MCF 10A (cell line): ENCODE results near the gene PTPRC. TPM values are rescaled to one million over a fixed set of nuclear protein-coding genes. Genes with fewer than 3 reads are reported as not detected.

Experiments used
- BruUV-seq: library from RNA; stranded (reverse); fragments of 400-500 nt; replicated peaks from 2 replicates; lab custom pipeline; 2021; lab: Mats Ljungman, UMichigan
- CTCF ChIA-PET: fragments of 300-600 bp; sonication (Branson Sonifier 250); formaldehyde crosslinking; extraction: SDS; loops from one replicate; lab custom pipeline; 2021; ENCODE audit warnings: antibody characterized with exemption, inconsistent platforms; lab: Yijun Ruan, JAX
- POLR2A ChIA-PET: fragments of 300-600, 350-650 bp; sonication (Branson Sonifier 250); formaldehyde crosslinking; extraction: SDS; loops from one replicate; lab custom pipeline; 2020; ENCODE audit warnings: antibody characterized with exemption, inconsistent platforms; lab: Yijun Ruan, JAX
- DNase-seq: peaks from one replicate; pipeline ENCODE4 v3.0.0-alpha.2; 2018; ENCODE audit not compliant: unreplicated experiment
- H3K27ac Mint-ChIP-seq: one replicate; pipeline ENCODE4 v1.8.0; 2022; ENCODE audit warnings: mild to moderate bottlenecking, low read depth, mixed read lengths; ENCODE audit not compliant: unreplicated experiment
- H3K27me3 Mint-ChIP-seq: one replicate; pipeline ENCODE4 v1.8.0; 2022; ENCODE audit warnings: mixed read lengths; ENCODE audit not compliant: insufficient read depth, unreplicated experiment
- H3K36me3 Mint-ChIP-seq: one replicate; pipeline ENCODE4 v1.8.0; 2022; ENCODE audit warnings: mild to moderate bottlenecking, moderate library complexity, mixed read lengths; ENCODE audit not compliant: insufficient read depth, unreplicated experiment
- H3K4me1 Mint-ChIP-seq: one replicate; pipeline ENCODE4 v1.8.0; 2022; ENCODE audit warnings: mixed read lengths; ENCODE audit not compliant: insufficient read depth, unreplicated experiment
- H3K4me3 Mint-ChIP-seq: one replicate; pipeline ENCODE4 v1.8.0; 2022; ENCODE audit warnings: mild to moderate bottlenecking, moderate library complexity, mixed read lengths; ENCODE audit not compliant: unreplicated experiment
- H3K9me3 Mint-ChIP-seq: one replicate; pipeline ENCODE4 v1.8.0; 2022; ENCODE audit warnings: mixed read lengths; ENCODE audit not compliant: unreplicated experiment
- intact Hi-C: fragments of 100-400 bp; cut with micrococcal nuclease; formaldehyde crosslinking; loops from 2 replicates; pipeline ENCODE4 v1.14.1; 2022
- total RNA-seq: library from RNA; stranded (reverse); gene quantifications from 2 replicates; pipeline ENCODE4 v1.2.3, GENCODE V29; 2022
- TF ChIP-seq, protein P1 (sequence below): fragments of 200-600 bp; IDR thresholded peaks from one replicate; pipeline ENCODE4 v1.8.0; 2022; ENCODE audit warnings: antibody characterized with exemption, mild to moderate bottlenecking; ENCODE audit not compliant: unreplicated experiment

Gene PTPRC
- total RNA-seq, 1 experiment from 2014 or later = not detected

GRCh38 chr1:198775606-198776005 is 136.8 kb downstream of the PTPRC start:
- H3K4me3 Mint-ChIP-seq = no peak overlapping the region
- TF ChIP-seq, protein P1, sequence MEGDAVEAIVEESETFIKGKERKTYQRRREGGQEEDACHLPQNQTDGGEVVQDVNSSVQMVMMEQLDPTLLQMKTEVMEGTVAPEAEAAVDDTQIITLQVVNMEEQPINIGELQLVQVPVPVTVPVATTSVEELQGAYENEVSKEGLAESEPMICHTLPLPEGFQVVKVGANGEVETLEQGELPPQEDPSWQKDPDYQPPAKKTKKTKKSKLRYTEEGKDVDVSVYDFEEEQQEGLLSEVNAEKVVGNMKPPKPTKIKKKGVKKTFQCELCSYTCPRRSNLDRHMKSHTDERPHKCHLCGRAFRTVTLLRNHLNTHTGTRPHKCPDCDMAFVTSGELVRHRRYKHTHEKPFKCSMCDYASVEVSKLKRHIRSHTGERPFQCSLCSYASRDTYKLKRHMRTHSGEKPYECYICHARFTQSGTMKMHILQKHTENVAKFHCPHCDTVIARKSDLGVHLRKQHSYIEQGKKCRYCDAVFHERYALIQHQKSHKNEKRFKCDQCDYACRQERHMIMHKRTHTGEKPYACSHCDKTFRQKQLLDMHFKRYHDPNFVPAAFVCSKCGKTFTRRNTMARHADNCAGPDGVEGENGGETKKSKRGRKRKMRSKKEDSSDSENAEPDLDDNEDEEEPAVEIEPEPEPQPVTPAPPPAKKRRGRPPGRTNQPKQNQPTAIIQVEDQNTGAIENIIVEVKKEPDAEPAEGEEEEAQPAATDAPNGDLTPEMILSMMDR = no peak
- peak overlapping the region; percentile 91 for H3K27ac Mint-ChIP-seq
- peaks cover 11% of the 10 kb centered on the region for H3K4me1 Mint-ChIP-seq
- no TSS peak for BruUV-seq
- POLR2A ChIA-PET = interaction anchor here (0.9 to 2.2 kb wide), 7 partner anchors 13 to 335 kb away, joined by 3 to 9 read pairs (median 4); no protein-coding TSS in a partner anchor
- CTCF ChIA-PET = interaction anchor here (0.6 to 5.2 kb wide), 12 partner anchors 15 to 1257 kb away, joined by 3 to 37 read pairs (median 4); no protein-coding TSS in a partner anchor
- intact Hi-C loops = no loop called here
- peak; percentile 33 for DNase-seq
- no peaks in the 10 kb centered on the region for H3K27me3 Mint-ChIP-seq
- H3K36me3 Mint-ChIP-seq = no peaks in the 10 kb centered on the region
- H3K9me3 Mint-ChIP-seq = peaks cover 7% of the 10 kb centered on the region

GRCh38 chr1:198776602-198777029 is 137.8 kb downstream of the PTPRC start:
- no TSS peak for BruUV-seq
- Mint-ChIP-seq H3K9me3 (peaks cover 7% of the 10 kb centered on the region), H3K4me3 (peak overlapping the region; percentile 12), H3K36me3 (no peaks in the 10 kb centered on the region), H3K4me1 (peaks cover 11% of the 10 kb centered on the region), H3K27me3 (no peaks in the 10 kb centered on the region), H3K27ac (peak overlapping the region; percentile 91)
- peak; percentile 91 for DNase-seq
- ChIA-PET CTCF (interaction anchor here (0.5 to 5.2 kb wide), 12 partner anchors 16 to 1338 kb away, joined by 3 to 37 read pairs (median 3); no protein-coding TSS in a partner anchor), POLR2A (interaction anchor here (1.1 to 2.2 kb wide), 3 partner anchors 12 to 159 kb away, joined by 4 to 9 read pairs (median 5); no protein-coding TSS in a partner anchor)
- intact Hi-C loops = no loop called here
- TF ChIP-seq, protein P1 = no peak

- no peak for DNase-seq
- Mint-ChIP-seq H3K27ac (peak overlapping the region; percentile 18), H3K9me3 (peaks cover 12% of the 10 kb centered on the region), H3K36me3 (no peaks in the 10 kb centered on the region), H3K4me1 (peaks cover 11% of the 10 kb centered on the region), H3K27me3 (no peaks in the 10 kb centered on the region), H3K4me3 (no peak overlapping the region)
- POLR2A ChIA-PET = interaction anchor here (0.9 kb wide), 1 partner anchor 14 kb away, joined by 3 read pairs; no protein-coding TSS in a partner anchor
- CTCF ChIA-PET = interaction anchor here (0.6 to 1.2 kb wide), 3 partner anchors 13 to 159 kb away, joined by 3 to 5 read pairs (median 3); no protein-coding TSS in a partner anchor
- intact Hi-C loops = no loop called here
- TF ChIP-seq, protein P1 = no peak
- no TSS peak for BruUV-seq
Measured at GRCh38 chr1:198778049-198778448, 139.2 kb downstream of the PTPRC start.

DNA sequence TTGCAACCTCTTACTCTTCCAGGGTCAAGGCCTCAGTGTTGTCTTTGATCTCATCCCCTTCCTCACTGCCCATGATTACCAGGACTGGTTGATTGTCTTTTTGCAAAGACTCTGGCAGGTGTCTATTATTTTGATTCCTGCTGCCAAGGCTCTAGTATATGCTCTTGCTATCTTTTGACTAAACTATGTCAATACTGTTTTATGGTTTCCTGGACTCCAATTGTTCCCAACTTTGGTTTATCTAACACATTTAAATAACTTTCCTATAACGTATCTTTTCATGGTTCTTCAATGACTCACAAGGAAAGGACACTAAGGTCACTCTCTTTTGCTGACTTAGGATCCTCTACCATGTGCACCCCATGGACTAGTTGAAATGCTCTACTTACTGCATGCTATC is 141.5 kb downstream of the PTPRC start:
- Mint-ChIP-seq H3K36me3 (no peaks in the 10 kb centered on the region), H3K27me3 (no peaks in the 10 kb centered on the region), H3K4me1 (peaks cover 11% of the 10 kb centered on the region), H3K4me3 (no peak overlapping the region), H3K27ac (no peak overlapping the region), H3K9me3 (peaks cover 6% of the 10 kb centered on the region)
- no peak for DNase-seq
- BruUV-seq = no TSS peak
- TF ChIP-seq, protein P1 = no peak
- intact Hi-C loops = no loop called here
- ChIA-PET POLR2A (interaction anchor here (1.1 kb wide), 1 partner anchor 14 kb away, joined by 3 read pairs; no protein-coding TSS in a partner anchor), CTCF (interaction anchor here (0.6 to 0.7 kb wide), 2 partner anchors 8 to 88 kb away, joined by 3 read pairs; no protein-coding TSS in a partner anchor)
